Thoracic aorta (tissue), 2 donors: Measurements from ENCODE around the gene LRRFIP1. TPM values are rescaled to one million over a fixed set of nuclear protein-coding genes. Genes with fewer than 3 reads are reported as not detected.

Experiments
- ATAC-seq: fragments of 150-250 bp; one replicate; pipeline ENCODE4 v1.8.0; 2017; ENCODE audit warnings: low read depth; ENCODE audit not compliant: insufficient number of reproducible peaks, low FRiP score
- DNase-seq: peaks from one replicate; pipeline ENCODE4 v3.0.0-alpha.2; 2020; ENCODE audit warnings: low spot score
- H3K27ac ChIP-seq, 2 donors: fragments of 200-600 bp; sonication (generic); 1 replicate in 1 of 2; 2 replicates in 1 of 2; pipeline ENCODE4 v1.5.1; 2016; ENCODE audit warnings: mild to moderate bottlenecking in 2 of 2, moderate library complexity in 2 of 2
- H3K27me3 ChIP-seq: fragments of 200-600 bp; sonication (generic); replicated peaks from 2 replicates; pipeline ENCODE4 v1.6.0; 2016; ENCODE audit warnings: mild to moderate bottlenecking; ENCODE audit not compliant: insufficient read depth
- H3K36me3 ChIP-seq: fragments of 200-600 bp; sonication (generic); one replicate; pipeline ENCODE4 v1.5.1; 2016
- H3K4me1 ChIP-seq, 2 donors: fragments of 200-600 bp; sonication (generic); 1 replicate in 1 of 2; 2 replicates in 1 of 2; pipeline versions ENCODE4 v1.5.1 to v1.6.0; 2016; ENCODE audit warnings: low read depth in 2 of 2, mild to moderate bottlenecking in 1 of 2; ENCODE audit not compliant: control insufficient read depth in 1 of 2
- H3K4me3 ChIP-seq: fragments of 200-600 bp; sonication (generic); 2 replicates; pipeline ENCODE4 v1.5.1; 2016; ENCODE audit warnings: mild to moderate bottlenecking
- H3K9me3 ChIP-seq: fragments of 200-600 bp; sonication (generic); 2 replicates; pipeline ENCODE4 v1.5.1; 2016
- total RNA-seq, 2 donors: library from RNA; depleted of rRNA; stranded (reverse); fragments of >200 nt; gene quantifications; one replicate each; pipeline versions ENCODE4 v1.1.0 to v1.2.3, GENCODE V29; 2016
- TF ChIP-seq, protein P1 (sequence below): fragments of 200-600 bp; sonication (generic); IDR thresholded peaks from one replicate; pipeline ENCODE4 v1.5.1; 2019; ENCODE audit warnings: antibody characterized with exemption

The LRRFIP1 gene
- total RNA-seq, 2 donors from 2014 or later = 196 to 244 TPM

DNA sequence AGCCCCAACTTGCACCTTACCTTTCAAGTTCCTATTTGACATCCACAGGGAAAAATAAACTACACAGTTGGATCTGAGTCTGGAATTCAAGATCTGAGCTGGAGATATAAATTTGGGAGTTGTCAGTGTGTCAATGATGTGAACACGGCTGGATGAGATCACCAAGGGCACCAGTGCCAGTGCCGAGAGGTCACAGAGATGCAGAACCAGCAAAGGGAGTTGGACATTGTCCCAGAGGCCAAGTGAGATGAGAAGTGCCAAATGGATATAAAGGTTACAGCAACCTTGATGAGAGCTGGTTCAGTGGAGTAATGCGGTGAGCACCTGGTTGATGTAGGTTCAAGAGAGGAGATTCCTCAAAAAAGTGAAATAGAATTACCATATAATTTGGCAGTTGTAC, 24.8 kb downstream of the LRRFIP1 start:
- H3K9me3 ChIP-seq = no peaks in the 10 kb centered on the region
- no peak for DNase-seq
- no peak overlapping the region for H3K27ac ChIP-seq
- no peak overlapping the region for H3K4me3 ChIP-seq
- TF ChIP-seq, protein P1, sequence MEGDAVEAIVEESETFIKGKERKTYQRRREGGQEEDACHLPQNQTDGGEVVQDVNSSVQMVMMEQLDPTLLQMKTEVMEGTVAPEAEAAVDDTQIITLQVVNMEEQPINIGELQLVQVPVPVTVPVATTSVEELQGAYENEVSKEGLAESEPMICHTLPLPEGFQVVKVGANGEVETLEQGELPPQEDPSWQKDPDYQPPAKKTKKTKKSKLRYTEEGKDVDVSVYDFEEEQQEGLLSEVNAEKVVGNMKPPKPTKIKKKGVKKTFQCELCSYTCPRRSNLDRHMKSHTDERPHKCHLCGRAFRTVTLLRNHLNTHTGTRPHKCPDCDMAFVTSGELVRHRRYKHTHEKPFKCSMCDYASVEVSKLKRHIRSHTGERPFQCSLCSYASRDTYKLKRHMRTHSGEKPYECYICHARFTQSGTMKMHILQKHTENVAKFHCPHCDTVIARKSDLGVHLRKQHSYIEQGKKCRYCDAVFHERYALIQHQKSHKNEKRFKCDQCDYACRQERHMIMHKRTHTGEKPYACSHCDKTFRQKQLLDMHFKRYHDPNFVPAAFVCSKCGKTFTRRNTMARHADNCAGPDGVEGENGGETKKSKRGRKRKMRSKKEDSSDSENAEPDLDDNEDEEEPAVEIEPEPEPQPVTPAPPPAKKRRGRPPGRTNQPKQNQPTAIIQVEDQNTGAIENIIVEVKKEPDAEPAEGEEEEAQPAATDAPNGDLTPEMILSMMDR = no peak
- H3K4me1 ChIP-seq = peaks cover 10 to 75% of the 10 kb centered on the region in 2 donors
- no peak for ATAC-seq
- no peaks in the 10 kb centered on the region for H3K36me3 ChIP-seq
- H3K27me3 ChIP-seq = no peaks in the 10 kb centered on the region

DNA sequence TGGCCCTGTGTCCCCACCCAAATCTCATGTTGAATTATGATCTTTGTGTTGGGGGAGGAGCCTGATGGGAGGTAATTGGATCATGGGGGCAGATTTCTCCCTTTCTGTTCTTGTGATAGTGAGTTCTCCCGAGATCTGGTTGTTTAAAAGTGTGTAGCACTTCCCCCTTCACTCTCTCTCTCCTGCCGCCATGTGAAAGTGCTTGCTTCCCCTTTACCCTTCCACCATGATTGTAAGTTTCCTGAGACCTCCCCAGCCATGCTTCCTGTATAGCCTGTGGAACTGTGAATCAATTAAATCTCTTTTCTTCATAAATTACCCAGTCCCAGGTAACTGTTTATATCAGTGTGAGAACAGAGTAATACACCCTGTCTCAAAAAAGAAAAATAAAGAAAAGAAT, 25.5 kb downstream of the LRRFIP1 start:
- Histone ChIP-seq H3K4me3 (no peak overlapping the region), H3K27me3 (no peaks in the 10 kb centered on the region), H3K9me3 (no peaks in the 10 kb centered on the region), H3K4me1 (peaks cover 4 to 68% of the 10 kb centered on the region in 2 donors), H3K27ac (peak overlapping the region in 1 of 2 donors; percentile 28), H3K36me3 (no peaks in the 10 kb centered on the region)
- TF ChIP-seq, protein P1 = no peak
- ATAC-seq (no peak), DNase-seq (no peak)

DNA sequence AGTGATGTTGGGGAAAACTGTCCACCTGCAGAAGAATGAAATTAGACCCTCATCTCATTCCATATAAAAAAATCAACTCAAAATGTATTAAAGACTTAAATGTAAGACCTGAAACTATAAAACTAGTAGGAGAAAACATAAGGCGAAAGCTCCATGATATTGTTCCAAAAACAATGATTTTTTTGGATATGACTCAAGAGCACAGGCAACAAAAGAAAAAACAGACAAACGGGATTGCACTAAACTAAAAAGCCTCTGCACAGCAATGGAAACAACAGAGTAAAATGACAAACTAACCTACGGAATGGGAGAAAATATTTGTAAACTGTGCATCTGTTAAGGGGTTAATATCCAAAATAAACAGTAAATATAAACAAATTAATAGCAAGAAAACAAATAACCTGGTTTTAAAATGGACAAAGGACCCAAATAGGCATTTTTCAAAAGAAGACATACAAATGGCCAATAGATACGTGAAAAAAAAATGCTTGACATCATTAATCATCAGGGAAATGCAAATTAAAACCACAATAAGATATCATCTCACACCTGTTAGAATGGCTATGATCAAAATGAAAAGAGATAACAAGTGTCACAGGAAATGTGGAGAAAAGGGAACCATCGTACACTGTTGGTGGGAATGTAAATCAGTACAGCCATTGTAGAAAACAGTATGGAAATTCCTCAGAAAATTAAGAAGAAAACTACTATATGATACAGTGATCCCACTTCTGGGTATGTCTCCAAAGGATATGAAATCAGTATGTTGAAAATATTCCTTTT, 26.6 kb downstream of the LRRFIP1 start:
- Histone ChIP-seq H3K4me1 (peaks cover 4 to 58% of the 10 kb centered on the region in 2 donors), H3K27ac (peak overlapping the region in 1 of 2 donors; percentile 3), H3K4me3 (no peak overlapping the region), H3K9me3 (no peaks in the 10 kb centered on the region), H3K36me3 (no peaks in the 10 kb centered on the region), H3K27me3 (no peaks in the 10 kb centered on the region)
- ATAC-seq (no peak), DNase-seq (no peak)
- TF ChIP-seq, protein P1 = no peak

DNA sequence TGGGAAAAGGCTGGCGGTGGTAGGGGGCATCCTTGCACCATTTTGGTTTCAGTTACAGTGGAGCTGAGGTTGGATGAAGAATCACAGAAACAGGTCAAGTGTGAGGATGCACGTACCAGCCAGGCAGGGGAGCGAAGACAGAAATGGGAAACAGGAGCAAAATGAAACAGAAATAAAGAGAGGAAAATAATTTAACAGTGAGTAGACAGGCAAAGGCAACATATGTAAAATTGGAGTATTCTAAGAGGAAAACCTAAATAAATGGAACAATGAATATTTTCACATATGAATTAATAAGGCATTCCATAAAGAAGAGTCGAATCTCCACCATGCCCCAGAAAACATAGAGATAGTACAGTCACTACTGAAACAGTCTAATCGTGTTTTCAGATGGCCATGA, 29.7 kb downstream of the LRRFIP1 start:
- TF ChIP-seq, protein P1 = no peak
- Histone ChIP-seq H3K27me3 (no peaks in the 10 kb centered on the region), H3K27ac (no peak overlapping the region), H3K4me3 (no peak overlapping the region), H3K36me3 (no peaks in the 10 kb centered on the region), H3K9me3 (no peaks in the 10 kb centered on the region), H3K4me1 (peaks cover 4 to 38% of the 10 kb centered on the region in 2 donors)
- ATAC-seq = no peak
- no peak for DNase-seq

DNA sequence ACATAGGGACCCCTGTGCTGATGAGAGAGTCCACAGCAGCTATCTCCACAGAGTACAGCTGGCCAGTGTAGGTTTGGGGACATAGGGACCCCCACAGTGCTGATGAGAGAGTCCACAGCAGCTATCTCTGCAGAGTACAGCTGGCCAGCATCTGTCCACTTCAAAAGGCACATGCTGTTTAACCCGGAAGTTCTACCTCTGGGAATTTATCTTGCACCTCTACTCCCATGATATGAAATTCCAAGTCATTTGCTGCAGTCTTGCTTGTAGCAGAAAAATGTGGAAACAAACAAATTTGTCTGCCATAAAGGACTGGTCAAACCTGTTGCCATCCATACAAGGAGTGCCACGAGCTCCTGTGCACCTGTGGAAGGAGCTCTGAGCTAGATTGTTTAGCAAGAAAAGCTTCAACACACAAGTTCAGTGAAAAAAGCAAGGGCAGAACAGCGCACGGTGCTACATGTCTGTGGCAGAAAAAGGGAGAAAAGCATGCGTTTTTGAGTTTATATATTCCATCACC, 33.1 kb downstream of the LRRFIP1 start:
- Histone ChIP-seq H3K36me3 (no peaks in the 10 kb centered on the region), H3K9me3 (no peaks in the 10 kb centered on the region), H3K27ac (no peak overlapping the region), H3K4me3 (no peak overlapping the region), H3K4me1 (peaks cover 21 to 39% of the 10 kb centered on the region in 2 donors), H3K27me3 (no peaks in the 10 kb centered on the region)
- TF ChIP-seq, protein P1 = no peak
- ATAC-seq (no peak), DNase-seq (no peak)
